A549 (cell line): ENCODE measurements around the gene ZNF764.

ENCODE experiments used
- CHD2 ChIP-seq: fragments of 150-350 bp; IDR thresholded peaks from 2 replicates; pipeline ENCODE4 v1.6.1; 2014; ENCODE audit warnings: low read length; ENCODE audit not compliant: partially characterized antibody
- EP300 ChIP-seq, 2 experiments: fragments of >200 bp; sonication (Bioruptor Twin); formaldehyde crosslinking; IDR thresholded peaks; 2 replicates in 1 of 2; 3 replicates in 1 of 2; pipeline ENCODE4 v1.6.1; 2016 to 2017
- POLR2A ChIP-seq: IDR thresholded peaks from 2 replicates; pipeline ENCODE4 v1.6.1; 2012; ENCODE audit warnings: mild to moderate bottlenecking, low read length

DNA sequence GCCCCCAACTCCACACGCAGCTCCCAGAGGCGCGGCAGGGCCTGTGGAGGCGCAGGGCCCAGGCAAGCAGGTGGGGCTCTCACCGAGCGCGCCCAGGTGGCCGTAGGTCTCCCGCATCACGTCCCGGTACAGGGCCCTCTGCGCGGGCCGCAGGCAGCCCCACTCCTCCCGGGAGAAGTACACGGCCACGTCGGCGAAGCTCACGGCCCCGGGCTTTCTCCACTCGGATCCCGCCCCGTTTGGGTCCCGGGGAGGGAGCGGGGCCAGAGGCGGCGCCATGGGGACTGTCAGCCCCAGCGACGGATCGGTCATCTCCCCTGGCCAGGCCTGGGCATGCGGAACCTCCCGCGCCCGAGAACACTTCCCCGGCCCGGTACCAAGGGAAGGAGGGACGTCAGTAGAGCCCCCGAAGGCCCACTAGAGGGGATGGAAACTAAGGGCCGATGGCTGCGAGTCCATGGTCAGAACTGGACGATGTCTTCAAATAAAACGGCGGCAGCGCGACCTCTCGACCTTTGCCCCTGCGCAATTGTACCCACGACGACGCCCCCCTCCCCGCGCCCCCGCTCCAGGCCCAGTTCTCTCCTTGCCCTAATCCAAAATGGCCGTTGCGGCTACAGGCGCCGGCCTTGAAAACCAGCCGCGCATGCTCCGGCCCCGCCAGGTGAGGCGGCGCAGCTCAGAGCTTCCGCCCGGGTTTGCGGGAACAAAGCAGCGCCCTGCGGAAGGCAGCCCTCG, 23.6 kb downstream of the ZNF764 start, which contains the start of gene ZNF747:
- TF ChIP-seq POLR2A (peak; percentile 72), CHD2 (no peak), EP300 (IDR thresholded peaks at IDR 0.05) (no peak)
